HK-2 (cell line): ENCODE results near the gene PHACTR1.

Experiments used
- DNase-seq: peaks from one replicate; pipeline ENCODE4 v3.0.0-alpha.2; 2018; ENCODE audit not compliant: unreplicated experiment

PHACTR1 gene

GRCh38 chr6:13027207-13027606 is 310.6 kb downstream of the PHACTR1 start:
- no peak for DNase-seq

- DNase-seq, result no peak
Observed at GRCh38 chr6:13030396-13030795, 313.8 kb downstream of the PHACTR1 start.

GRCh38 chr6:13032566-13032965 is 316.0 kb downstream of the PHACTR1 start:
- no peak for DNase-seq

GRCh38 chr6:13033145-13033544 is 316.6 kb downstream of the PHACTR1 start:
- no peak for DNase-seq

- no peak for DNase-seq
Observed at GRCh38 chr6:13034316-13034715, 317.7 kb downstream of the PHACTR1 start.

- DNase-seq, result no peak
Observed at GRCh38 chr6:13035606-13036005, 319.0 kb downstream of the PHACTR1 start.

- no peak for DNase-seq
Observed at GRCh38 chr6:13038315-13038714, 321.7 kb downstream of the PHACTR1 start.

- no peak for DNase-seq
Observed at GRCh38 chr6:13038741-13039190, 322.2 kb downstream of the PHACTR1 start.

- DNase-seq, result peak; percentile 4
Observed at GRCh38 chr6:13044390-13044789, 327.8 kb downstream of the PHACTR1 start.

GRCh38 chr6:13044896-13045295 is 328.3 kb downstream of the PHACTR1 start:
- DNase-seq, result no peak

- DNase-seq, result no peak
Observed at GRCh38 chr6:13045676-13046075, 329.1 kb downstream of the PHACTR1 start.

GRCh38 chr6:13046084-13046483 is 329.5 kb downstream of the PHACTR1 start:
- DNase-seq, result no peak

GRCh38 chr6:13048113-13048512 is 331.5 kb downstream of the PHACTR1 start:
- DNase-seq, result no peak

- DNase-seq, result no peak
Observed at GRCh38 chr6:13049666-13050254, 333.2 kb downstream of the PHACTR1 start.

- DNase-seq, result no peak
Observed at GRCh38 chr6:13053006-13053461, 336.5 kb downstream of the PHACTR1 start.

- DNase-seq, result no peak
Observed at GRCh38 chr6:13058051-13058450, 341.5 kb downstream of the PHACTR1 start.

GRCh38 chr6:13059026-13059425 is 342.5 kb downstream of the PHACTR1 start:
- DNase-seq, result no peak

- DNase-seq, result no peak
Observed at GRCh38 chr6:13063300-13063918, 346.8 kb downstream of the PHACTR1 start.

GRCh38 chr6:13065581-13065980 is 349.0 kb downstream of the PHACTR1 start:
- no peak for DNase-seq

- DNase-seq, result no peak
Observed at GRCh38 chr6:13066050-13066449, 349.5 kb downstream of the PHACTR1 start.

- DNase-seq, result no peak
Observed at GRCh38 chr6:13066820-13067219, 350.3 kb downstream of the PHACTR1 start.

- DNase-seq, result no peak
Observed at GRCh38 chr6:13068586-13069210, 352.1 kb downstream of the PHACTR1 start.
